Posterior vena cava (tissue), 2 donors: ENCODE data around the gene SUPT3H. TPM values are rescaled to one million over a fixed set of nuclear protein-coding genes. Genes with fewer than 3 reads are reported as not detected.

ENCODE experiments used
- DNase-seq: peaks from one replicate; pipeline ENCODE4 v3.0.0-alpha.2; 2020; ENCODE audit warnings: low spot score
- intact Hi-C, 2 donors: fragments of 100-400 bp; cut with DNase I; formaldehyde crosslinking; loops; one replicate each; pipeline versions ENCODE4 v1.14.1 to v1.14.2; 2022 to 2023
- total RNA-seq, 2 donors: library from RNA; stranded (reverse); fragmentation: NEBNext Ultra II Directional; extraction: Animal tissue kit (Norgen Biotek cat#: 25700); gene quantifications; one replicate each; pipeline ENCODE4 v1.2.1, GENCODE V29; 2021
- donor health status: DM: yes; HTN: yes; CAD: no.
- donor health status: DM: yes; HTN: yes; CAD: no.

The SUPT3H gene
- total RNA-seq, 2 donors from 2014 or later: 7.9 to 10.3 TPM

DNA sequence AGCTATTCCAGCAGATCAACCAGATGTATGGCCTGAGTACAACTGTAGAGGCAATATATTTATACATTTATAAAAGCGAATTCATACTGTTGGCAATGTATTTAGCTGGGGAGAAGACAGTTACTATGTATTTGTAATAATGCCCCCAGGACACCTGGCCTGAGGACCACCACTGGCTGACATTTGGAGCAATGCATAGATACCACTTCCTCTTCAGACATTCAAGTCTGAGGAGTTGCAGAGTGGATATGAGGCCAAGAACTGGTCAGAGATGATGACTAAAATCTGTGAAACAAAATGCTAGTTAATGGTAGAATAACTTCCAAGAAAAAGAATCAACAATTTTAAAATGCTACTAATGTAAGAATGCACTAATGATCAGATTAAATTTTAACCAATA lies 527.9 kb downstream of the SUPT3H start:
- DNase-seq: no peak
- intact Hi-C loops: no loop called here

DNA sequence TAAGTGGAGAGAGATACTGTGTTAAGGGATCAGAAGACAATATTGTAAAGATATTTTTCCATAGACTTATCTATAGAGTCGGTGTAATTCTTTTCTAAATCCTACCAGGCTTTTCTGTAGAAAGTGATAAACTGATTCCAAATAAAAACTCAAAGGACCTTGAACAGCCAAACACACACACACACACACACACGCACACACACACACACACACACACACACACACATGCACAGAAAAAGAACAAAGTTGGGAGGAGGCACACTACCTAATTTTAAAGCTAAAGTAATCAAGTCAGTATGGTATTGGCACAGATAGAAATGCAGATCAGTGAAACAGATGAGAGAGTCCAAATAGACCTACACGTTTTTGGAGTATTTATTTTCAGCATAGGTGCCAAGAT lies 534.0 kb downstream of the SUPT3H start:
- no peak for DNase-seq
- intact Hi-C loops: no loop called here

DNA sequence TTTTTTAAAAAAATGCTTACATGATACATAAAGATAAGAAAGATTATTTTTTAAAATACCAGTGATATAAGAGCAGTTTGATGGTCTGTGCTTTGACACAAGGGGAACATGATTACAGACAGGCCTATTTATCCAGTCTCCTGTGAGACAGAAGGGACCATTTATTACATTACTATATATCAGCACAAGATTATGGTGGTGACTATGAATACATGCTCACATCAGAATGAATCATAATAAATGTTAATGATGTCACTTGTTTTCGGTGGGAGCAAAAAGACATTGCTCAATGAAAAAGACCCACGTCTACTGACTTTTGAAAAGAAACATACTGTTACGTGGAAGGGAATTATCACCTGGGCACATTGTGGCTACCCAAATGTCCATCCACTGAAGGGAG lies 535.1 kb downstream of the SUPT3H start:
- intact Hi-C loops: no loop called here

DNA sequence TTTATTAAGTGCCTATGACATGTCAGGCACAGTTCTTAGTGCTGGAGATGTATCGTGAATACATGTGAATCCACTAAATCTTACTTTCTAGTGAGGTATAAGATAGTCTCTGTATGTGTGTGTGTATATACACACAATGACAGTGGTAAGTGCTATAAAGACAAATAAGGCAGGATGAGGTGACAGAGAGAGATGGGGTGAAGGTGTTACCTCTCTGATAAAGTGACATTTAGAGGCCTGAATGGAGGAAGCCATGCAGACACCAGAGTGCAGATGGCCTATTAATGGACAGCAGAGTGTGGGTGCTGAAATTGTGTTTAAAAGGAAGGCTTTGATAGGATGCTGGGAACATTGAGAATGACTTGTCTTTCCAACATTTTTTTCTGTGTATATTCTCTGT lies 535.9 kb downstream of the SUPT3H start:
- DNase-seq: no peak
- intact Hi-C loops: no loop called here

More for the DNA sequence above, 535.1 kb downstream of the SUPT3H start:
- no peak for DNase-seq

DNA sequence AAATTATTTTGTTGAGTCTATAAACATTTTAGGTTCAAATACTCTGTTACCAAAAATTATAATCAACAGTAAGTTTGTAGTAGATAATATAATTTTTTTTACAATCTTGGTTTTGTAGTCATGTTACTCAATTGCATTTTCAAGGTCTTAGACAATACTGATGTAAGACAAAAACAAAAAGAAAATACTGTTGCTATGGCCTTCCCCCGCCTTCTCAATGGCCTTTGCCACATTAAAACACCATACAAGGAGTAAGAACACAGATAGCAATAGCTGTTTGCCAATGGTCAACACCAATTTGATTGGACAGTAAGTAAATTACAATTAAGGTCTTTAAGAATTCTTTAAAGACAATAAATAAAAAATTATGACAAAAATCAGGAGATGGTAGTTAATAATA lies 540.0 kb downstream of the SUPT3H start:
- no peak for DNase-seq
- intact Hi-C loops: no loop called here

DNA sequence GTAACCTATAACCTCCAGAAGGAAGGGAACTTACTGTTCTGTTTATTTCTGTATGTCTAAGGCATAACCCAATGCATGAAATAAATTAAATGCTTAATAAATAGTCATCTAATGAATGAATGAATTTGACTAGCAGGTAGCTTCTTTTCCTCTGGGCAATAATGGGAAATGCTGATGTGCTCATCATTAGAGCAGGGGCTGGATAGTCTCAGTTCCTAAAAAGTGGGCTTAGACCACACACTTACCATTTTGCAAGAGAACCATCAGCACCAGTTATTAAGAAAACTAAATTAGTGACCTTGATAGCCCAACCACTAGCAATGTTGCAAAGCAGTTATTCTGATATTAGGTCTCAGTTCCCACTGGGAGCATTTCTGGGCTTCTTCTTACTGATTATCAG lies 540.5 kb downstream of the SUPT3H start:
- intact Hi-C loops: no loop called here
- no peak for DNase-seq

DNA sequence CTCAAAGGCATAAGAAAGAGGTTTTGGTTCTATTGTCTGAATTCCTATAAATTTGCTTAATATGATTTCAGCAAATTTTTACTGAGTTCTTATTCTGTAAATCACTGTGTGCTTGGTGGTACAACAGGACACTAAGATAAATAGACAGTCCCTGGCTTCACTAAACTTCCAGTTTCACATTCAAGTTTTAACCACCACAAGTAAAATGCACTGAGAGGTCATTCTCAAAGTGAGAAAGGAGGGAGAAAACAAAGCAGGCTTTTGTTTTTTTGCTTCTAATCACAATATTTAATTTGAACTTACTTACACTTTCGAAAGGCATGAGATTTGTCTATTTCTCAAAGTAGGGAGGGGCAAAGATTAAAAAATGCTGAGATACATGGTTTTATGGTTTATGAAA lies 544.5 kb downstream of the SUPT3H start:
- no peak for DNase-seq
- intact Hi-C loops: no loop called here

DNA sequence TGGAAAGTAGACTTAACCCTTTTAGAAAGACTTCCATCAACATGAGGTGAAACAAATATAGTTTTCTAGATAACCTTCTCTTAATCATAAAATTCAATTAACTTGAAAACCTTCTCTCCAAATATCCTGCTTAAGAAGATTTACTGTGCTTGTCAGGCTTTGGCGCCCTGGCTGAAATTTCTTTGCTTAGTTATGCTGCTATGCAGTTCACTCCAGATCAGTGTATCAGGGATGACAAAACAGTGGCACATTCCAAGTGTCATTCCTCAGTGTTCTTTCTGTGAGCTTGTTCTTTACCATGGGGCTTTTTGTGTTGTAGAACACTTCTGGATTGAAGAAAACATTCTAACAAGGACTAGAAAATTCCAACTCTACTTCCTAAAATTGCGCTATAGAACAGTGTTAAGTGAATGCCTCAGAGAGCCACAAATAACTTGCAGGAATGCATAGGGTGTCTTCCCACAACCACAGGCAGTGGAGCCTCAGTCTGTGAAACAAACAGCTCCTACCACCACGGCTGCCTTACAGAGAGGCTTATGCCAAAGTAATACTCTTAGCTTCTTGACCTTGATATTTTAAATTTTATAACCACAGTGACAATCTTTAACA lies 546.6 kb downstream of the SUPT3H start:
- DNase-seq: no peak
- intact Hi-C loops: no loop called here

DNA sequence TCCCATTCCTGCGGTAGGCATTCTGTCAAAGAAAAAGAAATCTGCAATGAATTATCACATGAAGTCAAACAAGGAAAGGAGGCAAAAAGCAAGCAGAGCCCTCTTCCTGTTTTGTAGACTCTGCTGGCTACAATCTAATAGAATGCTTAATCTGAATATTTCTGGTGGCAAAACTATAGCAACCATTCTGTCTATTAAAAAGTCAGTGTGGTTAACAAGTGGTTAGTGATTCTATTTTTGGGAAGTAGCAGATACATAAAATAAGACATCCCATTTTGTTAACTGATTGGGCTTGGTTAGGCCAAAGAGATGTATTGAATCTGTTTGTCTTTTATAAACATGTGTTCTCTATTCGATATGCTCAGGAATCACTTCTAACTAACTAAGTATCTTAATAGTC lies 547.9 kb downstream of the SUPT3H start:
- no peak for DNase-seq
- intact Hi-C loops: no loop called here

DNA sequence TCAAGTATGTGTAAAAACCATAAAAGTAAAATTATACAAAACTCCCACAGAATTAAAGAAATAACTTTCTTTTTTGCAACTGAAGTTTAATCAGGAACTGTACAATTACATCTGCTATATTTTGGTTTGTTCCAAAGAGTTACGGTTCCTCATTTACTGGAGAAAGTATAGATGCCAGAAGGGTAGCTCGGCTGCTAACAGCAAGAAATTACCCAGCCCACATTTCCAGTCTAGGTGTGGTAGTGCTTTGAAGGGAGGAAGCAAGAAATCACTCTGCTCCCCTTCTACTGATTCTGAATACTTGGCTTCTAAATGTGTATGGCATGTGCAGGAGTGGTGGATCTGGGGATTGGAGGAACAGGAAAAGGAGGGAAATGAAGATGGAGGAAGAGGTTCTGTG lies 549.0 kb downstream of the SUPT3H start:
- no peak for DNase-seq
- intact Hi-C loops: no loop called here

DNA sequence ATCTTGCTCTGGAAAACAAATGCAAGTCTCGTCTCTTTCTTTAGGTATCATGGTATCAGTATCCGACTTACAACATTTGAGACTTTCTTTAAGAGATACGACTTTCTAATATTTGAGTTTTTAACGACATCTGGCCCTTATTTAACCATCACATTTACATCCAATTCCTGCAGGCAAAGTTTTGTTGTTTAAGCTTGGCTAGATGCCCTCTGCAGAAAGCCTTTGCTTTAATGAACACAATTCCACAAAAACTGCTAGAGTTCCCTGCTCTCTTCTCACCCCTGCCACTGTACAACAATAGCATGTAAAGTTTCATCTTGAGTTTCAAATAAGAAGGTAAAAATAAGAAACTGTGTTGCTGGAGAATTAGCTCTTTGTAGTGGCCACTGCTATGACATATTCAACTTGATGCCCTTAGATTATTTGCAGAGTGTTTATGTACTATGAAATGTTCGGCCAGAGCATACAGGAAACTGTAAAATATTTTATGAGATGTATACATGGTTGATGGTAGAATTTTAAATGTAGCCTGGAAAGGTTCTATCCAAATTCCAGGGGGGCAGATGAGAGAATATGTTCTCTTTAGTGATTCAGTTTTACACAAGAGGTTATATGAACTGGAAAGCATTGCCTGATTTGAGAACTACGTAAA lies 551.6 kb downstream of the SUPT3H start:
- DNase-seq: no peak
- intact Hi-C loops: no loop called here

DNA sequence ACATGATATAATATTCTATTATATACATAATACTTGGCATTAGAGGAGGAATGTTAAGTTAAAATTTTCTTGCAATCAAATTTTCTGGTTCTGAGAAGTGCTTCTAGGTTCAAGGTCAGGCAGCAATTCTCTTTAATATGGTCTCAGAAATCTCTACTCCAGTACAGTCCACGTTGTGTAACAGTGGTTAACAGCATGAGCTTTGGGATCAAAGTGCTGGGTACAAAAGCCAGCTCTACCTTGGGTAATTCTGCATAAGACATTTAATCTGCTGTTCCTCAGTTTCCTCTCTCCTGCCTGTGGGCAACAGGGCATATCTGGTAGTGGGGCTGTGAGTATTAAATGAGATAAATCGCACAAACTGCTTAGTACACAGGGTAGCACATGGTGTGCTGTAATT lies 552.5 kb downstream of the SUPT3H start:
- intact Hi-C loops: no loop called here
- no peak for DNase-seq

DNA sequence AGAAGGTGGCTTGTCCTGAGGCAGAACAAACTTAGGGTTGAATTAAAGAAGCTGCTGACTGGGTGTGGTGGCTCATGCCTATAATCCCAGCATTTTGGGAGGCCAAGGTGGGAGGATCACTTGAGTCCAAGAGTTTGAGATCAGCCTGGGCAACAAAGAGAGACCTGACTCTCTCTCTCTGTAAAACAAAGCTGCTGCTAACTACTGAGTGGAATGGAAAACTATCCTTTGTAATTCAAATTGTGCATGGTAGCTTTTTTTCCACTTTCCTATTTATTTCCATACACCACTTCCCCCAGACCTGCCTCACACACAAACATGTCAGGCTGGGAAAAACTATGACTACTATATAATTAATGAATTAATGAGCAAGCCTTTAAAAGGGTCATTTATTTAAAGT lies 553.2 kb downstream of the SUPT3H start:
- DNase-seq: no peak
- intact Hi-C loops: no loop called here

DNA sequence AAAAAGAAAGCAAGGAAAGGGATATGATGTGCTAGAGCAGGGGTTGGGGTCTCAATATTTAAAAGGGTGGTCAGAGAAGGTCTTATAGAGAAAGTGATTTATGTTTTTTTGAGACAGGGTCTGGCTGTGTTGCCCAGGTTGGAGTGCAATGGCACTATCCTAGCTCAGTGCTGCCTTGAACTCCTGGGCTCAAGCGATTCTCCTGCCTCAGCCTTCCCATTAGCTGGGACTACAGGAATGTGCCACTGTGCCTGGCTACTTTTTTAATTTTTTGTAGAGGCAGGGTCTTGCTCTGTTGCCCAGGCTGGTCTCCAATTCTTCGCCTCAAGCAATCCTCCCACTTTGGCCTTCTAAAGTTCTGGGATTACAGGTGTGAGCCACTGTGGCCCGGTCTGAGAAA lies 557.0 kb downstream of the SUPT3H start:
- intact Hi-C loops: no loop called here
- DNase-seq: no peak

DNA sequence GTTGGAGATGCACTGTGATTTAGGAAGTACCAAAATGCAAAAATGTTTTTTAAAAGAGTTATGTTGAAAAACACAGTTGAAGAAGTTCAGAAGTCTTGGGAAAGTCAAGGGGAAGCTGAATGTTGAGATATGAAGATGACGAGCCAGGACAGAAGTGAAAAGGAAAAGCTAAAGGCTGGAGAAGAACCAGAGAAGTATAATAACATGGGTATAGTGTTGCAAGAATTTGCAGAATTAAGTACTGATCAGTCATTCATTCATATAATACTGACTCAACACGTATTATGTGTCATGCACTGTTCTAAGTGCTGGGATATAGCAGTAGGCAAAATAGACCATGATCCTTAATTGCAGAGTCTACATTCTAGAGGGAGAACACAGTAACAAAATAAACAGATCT lies 557.4 kb downstream of the SUPT3H start:
- DNase-seq: no peak
- intact Hi-C loops: no loop called here

DNA sequence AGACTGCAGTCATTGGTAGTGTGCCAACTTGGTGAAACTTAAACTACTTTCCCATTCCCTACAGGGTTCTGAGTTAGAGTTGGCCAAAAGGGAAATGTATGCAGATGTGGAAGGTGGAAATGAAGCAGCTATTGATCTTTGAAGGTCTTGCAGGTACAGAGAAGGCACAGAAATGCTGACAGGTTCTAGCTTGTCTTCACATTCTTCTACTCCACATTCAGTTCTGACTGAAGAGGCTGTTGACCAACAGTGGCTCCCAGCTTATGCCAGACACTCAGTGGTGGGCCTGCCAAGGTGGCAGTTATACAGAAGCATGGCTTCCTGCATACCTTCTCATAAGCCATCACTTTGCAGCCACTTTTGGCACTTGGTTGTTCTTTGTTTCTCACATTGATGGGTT lies 566.3 kb downstream of the SUPT3H start:
- DNase-seq: no peak
- intact Hi-C loops: no loop called here

DNA sequence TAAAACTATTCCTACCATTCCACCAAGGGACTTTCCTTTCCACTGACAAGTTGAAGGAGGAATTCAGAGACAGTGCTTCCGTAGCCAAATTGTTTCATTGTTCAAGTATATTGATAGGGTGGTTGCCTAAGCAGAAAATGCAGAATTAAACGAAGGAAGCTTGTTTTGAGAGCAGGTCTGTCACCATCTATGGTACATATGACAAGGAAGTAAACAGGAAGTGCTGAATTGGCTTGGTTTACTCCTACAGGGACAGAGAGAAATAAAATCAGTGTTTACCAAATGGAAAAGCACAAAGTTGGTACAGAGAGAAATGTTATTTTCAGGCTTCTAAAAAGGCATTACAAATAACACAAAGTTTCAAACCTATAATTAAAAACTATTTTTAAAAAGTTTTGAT lies 568.5 kb downstream of the SUPT3H start:
- no peak for DNase-seq
- intact Hi-C loops: no loop called here

DNA sequence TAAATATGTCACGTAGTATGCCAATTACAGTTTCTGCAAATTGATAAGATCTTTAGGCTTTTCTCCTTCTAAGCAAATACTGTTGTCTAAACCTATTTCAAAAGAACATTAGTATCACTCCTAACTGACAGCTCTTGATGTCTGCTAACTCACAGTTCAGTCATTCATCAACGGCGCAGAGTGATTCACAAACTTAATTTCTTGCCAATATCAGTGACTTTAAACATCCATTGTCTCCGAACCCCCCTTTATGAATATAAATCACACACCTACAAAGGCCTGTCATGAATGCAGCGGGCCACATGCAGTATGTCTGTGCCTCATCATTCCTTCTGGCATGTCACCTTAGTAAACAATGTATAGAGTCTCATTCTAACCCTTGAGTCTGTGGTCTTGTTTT lies 569.6 kb downstream of the SUPT3H start:
- no peak for DNase-seq
- intact Hi-C loops: no loop called here

DNA sequence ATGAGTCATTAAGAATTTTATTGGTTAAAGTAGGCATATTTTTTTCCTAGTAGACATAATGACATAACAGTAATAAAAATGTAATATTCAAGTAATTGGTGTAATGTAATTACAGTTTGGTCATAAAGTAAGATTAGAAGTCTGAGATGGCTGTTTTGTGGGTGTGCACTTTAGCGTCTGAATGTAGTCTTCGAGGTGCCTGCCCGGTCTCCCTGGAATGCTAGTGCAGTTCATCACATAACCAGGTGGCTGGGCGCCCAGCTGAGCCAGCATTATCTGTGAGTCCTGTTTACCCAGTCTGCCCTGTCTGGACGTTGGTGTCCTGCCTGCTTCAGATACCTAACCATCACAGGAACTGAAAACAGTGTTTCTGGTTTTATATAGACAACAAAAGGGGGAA lies 571.1 kb downstream of the SUPT3H start:
- intact Hi-C loops: no loop called here
- no peak for DNase-seq

DNA sequence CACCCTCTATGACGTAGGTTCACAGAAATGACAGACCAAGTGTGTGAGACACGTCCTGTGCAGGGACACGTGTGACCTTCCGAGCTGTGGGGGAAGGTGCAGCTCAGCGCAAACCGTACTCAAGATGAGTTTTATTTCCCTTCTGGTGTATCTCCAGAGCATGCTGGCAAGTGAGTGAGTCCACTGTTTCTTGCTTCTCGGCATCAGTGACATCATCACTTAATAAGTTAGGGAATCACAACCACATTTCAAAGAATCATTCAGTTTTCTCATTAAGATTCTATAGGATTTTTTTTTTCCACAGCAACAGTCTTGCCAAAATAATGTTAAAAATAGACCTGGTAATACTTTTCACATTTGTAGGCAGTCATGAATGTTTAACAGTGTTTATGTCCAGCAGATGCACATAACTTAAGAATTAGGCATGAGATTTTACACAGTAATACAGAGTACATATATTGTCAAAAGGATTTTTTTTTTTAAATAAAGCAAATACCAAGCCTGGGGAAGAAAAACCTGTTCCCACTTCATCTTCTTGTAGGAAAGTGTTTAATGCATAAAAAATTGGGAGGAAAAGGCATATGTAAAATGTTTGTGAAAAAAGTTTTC lies 572.4 kb downstream of the SUPT3H start:
- DNase-seq: no peak
- intact Hi-C loops: no loop called here

DNA sequence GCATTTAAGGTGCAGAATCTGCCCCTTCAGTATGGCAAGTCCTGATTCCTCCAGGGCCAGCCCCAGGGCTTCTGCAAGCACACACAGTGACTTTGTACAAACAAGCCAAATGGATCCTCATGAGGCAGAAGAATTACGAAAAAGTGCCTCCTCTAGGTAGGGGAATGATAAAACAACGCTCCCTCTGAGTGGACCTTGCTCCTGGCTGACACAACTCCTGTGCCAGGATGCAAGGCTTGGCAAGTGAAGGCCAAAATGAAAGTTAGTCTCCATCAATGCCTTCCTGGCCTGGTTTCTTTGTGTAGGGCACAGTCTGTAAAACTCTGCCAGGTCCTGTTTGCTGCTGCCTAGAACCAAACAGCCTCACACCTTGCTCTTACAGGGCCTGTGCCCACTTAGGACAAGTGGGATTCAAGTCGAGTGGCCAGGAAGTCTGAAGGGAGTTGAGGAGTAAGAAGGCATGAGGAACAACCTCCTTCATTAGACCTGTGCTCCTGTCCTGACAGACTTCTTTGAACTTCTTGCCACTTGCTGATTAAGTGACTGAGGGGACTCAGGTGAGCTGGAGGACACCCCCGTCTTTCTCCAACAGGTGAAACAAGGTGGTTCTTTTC lies 573.1 kb downstream of the SUPT3H start:
- intact Hi-C loops: no loop called here
- DNase-seq: no peak
